Measurements from ENCODE around the gene LDAH.

LDAH gene

DNA sequence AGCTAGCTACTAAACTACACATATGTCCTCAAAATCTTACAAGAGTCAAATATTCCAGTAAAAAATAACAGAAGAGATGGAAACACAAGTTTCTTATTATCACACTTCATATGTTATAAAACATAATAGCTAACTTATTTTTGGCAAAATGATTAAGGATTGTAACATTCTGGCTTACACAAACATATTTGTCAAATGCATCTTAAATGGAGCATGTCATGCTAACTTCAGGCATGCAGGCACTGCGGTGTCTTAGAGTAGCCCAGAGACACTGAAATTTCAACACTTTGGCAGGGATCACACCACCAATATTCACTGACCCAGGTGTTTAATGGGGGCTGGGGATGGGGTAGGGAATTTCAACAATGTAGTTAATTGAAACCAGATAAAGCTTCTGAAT is 51.6 kb downstream of the LDAH start:
- DNase-seq, result no peak

DNA sequence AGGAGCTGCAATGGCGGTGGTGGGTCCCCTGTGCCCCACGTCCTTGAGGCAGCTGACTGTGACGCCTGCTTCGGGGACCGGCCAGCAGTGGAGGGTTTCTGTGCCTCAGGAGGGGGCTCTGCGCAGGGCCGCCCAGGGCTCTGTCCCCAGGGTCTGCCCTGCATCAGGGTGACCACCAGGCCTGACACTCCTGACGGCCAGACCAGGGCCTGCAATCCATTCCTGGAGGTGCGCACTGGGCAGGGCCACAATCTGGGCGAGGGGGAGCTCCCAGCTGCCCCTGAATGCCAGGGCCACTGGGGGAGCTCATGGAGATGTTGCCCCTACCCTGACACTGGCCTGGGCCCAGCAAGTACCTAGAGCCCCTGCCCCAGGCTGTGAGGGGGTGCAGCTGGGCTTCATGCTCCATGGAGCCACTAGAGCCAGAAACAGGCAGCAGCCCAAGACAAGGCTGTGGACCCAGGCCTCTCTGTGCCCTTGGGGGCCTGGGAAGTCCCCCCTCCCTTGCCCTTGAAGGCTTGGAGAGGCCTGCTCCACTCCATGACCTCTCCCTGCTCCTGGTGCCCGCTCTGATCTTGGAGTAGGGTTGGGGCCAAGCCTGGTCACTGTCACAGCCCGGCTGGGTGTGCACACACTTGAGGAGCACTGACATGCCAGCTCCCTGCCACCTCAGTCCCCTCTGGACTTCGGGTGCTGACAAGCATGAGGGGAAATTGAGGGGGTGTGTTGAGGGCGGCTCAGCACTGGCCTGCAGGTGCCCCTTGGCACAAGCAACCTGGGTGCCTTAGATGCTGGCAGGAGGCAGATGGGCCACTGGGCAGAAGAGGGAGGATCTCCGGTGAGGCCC is 55.9 kb downstream of the LDAH start:
- no peak for DNase-seq

GRCh38 chr2:20766213-20766612 is 56.7 kb downstream of the LDAH start:
- no peak for DNase-seq

DNA sequence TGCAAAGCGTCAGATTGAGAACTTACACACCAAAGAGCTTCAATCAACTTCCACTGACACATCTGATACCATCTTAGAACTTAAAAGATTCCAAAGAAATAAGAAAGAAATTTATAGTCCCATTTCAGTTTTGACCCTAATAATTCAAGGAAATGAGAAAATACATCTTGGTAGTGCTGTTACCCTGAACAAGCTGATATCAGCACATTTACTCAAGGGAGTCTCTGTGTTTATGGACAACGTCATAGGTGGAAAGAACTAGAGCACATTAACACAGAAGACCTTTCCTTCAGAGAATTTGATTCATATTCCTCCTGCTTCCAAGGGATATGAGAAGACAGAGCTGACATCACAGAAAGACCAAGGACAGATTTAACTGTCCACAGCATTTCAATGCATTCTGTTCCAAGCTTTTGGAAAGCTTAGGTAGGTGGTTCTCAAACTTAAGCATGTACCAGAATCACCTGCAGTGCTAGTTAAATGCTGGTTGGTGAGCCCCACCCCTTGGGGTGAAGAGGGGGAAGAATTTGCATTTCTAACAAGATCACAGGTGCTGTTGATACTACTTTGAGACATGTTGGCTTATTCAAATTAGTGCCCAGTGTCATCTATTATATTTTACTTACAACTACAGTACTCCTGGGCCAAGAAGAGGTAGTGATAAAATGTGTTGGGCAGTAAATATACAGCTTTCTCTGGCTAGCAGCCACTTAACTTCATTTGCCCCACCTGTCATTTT is 59.8 kb downstream of the LDAH start:
- DNase-seq, result no peak

DNA sequence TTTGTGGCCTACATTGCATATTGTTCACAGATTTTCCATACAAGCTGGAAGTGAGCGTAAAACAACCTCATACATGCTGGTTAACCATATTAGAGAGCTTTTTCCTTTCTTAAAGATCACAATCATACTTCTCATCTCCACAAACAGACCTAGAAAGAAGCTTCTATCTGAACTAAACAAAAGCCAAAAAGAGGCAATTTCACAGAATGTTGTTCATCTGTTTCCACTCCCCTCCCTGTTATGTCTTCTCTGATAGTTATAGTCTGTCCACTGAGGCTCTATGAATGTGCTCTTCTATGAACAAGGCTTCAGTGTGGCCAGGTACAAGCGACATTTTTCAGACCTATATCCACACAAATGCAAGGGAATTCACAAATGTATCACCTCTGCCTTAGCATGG is 63.4 kb downstream of the LDAH start:
- no peak for DNase-seq

DNA sequence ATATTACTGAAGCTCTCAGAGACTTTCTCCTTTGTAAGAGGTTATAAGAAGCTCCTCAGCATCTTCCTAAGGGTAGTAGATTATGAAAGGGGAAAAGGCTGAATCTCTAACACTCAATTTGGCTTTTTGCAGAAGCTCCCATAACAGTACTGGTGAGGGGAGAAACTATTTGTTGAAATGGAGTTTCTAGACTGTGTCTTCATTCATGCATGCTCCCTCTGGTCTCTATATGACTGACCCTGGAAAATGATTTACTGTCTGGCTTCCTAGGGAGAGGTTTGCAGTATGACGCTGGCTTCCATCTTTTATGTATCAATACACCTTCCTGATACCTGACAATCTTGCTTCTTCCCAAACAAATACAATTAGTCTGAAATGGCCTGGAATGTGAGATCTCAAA is 63.9 kb downstream of the LDAH start:
- no peak for DNase-seq

GRCh38 chr2:20757405-20758090 is 65.4 kb downstream of the LDAH start:
- no peak for DNase-seq

GRCh38 chr2:20755132-20755800 is 67.6 kb downstream of the LDAH start:
- DNase-seq, result no peak

DNA sequence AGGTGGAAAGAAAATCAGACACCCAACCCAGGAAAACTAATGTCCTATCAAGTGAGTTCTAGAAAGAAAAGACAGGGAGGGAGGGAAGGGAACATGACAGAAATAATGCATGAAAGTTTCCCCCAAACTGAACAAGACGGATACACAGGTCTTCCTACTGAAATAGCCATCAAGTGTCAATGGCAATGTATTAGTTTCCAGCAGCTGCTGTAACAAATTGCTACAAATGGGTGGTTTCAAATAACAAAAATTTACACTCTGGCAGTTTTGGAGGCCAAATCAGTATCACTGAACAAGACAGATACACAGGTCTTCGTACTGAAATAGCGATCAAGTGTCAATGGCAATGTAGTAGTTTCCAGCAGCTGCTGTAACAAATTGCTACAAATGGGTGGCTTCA is 70.6 kb downstream of the LDAH start:
- no peak for DNase-seq

- no peak for DNase-seq
These were observed 75.6 kb downstream of the LDAH start for GRCh38 chr2:20747317-20747716.

GRCh38 chr2:20745924-20746555 is 76.9 kb downstream of the LDAH start:
- DNase-seq, result no peak

- DNase-seq, result no peak
These were observed 78.2 kb downstream of the LDAH start for GRCh38 chr2:20744366-20745335.

- DNase-seq, result no peak
These were observed 84.1 kb downstream of the LDAH start for GRCh38 chr2:20738772-20739171.

DNA sequence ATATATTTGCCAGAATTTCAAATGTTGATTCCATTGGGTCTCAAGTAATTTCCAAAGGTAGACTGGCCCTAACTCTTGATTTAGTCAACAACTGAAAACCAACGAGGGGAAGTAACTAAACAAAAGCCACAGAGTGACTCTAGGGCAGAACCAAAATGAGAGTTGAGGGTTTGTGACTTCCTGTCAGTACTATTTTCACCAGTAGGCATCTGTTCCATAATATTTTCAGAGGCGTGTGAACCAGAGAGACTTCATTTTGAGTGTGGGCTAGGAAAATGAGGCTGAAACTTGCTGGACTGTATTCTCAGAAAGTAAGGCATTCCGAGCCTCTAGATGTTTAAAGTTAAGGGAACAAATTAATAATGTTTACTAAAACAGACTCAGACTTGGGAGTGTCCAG is 85.4 kb downstream of the LDAH start:
- DNase-seq, result no peak

GRCh38 chr2:20728114-20728758 is 94.7 kb downstream of the LDAH start:
- DNase-seq, result no peak

- DNase-seq, result no peak
These were observed 96.0 kb downstream of the LDAH start for GRCh38 chr2:20726913-20727312.

- DNase-seq, result no peak
These were observed 97.1 kb downstream of the LDAH start for GRCh38 chr2:20725782-20726181.

GRCh38 chr2:20724500-20725053 is 98.3 kb downstream of the LDAH start:
- no peak for DNase-seq

- DNase-seq, result no peak
These were observed 99.4 kb downstream of the LDAH start for GRCh38 chr2:20723543-20723942.

- DNase-seq, result no peak
These were observed 100.2 kb downstream of the LDAH start for GRCh38 chr2:20722592-20723240.

All from activated CD4-positive, alpha-beta T cell treated with anti-CD3 and anti-CD28 coated beads, Interleukin-2, amount 50 U/mL, for 4 hours (primary cell).